Keratinocyte (primary cell): ENCODE results near the gene VWA3A. TPM values are rescaled to one million over a fixed set of nuclear protein-coding genes. Genes with fewer than 3 reads are reported as not detected.

ENCODE experiments used
- DNase-seq: peaks from one replicate; pipeline ENCODE4 v3.0.0-alpha.2; 2011; ENCODE audit warnings: low read depth, missing footprints, low spot score
- FAIRE-seq: peaks from 2 replicates; lab custom pipeline; 2011; peaks lifted over from hg19 to GRCh38; lab: Jason Lieb, UNC
- H2AFZ ChIP-seq: 2 replicates; pipeline ENCODE4 v1.6.0; 2012; ENCODE audit warnings: low read length, control low read depth, inconsistent platforms; ENCODE audit not compliant: control insufficient read depth
- H3K27ac ChIP-seq: 2 replicates; pipeline ENCODE4 v1.5.1; 2011; ENCODE audit warnings: low read length; ENCODE audit not compliant: control insufficient read depth, insufficient read depth
- H3K27me3 ChIP-seq: 3 replicates; pipeline ENCODE4 v1.6.0; 2011; ENCODE audit warnings: low read length; ENCODE audit not compliant: control insufficient read depth, insufficient read depth; ENCODE audit errors: extremely low read depth
- H3K36me3 ChIP-seq, 2 experiments: 2 replicates in 1 of 2; 3 replicates in 1 of 2; pipeline ENCODE4 v1.5.1; 2011; ENCODE audit warnings: low read length in 2 of 2, mild to moderate bottlenecking in 1 of 2; ENCODE audit not compliant: control insufficient read depth in 2 of 2, insufficient read depth in 2 of 2; ENCODE audit errors: extremely low read depth in 1 of 2
- H3K4me1 ChIP-seq: 3 replicates; pipeline ENCODE4 v1.5.1; 2011; ENCODE audit warnings: low read length; ENCODE audit not compliant: control insufficient read depth, insufficient read depth; ENCODE audit errors: extremely low read depth
- H3K4me2 ChIP-seq: 3 replicates; pipeline ENCODE4 v1.6.0; 2011; ENCODE audit warnings: low read depth, low read length; ENCODE audit not compliant: control insufficient read depth, insufficient read depth; ENCODE audit errors: extremely low read depth
- H3K4me3 ChIP-seq, 3 experiments: fragments of 200-600 bp in 1 of 3; sonication (generic) in 1 of 3; 2 replicates in 2 of 3; 3 replicates in 1 of 3; pipeline ENCODE4 v1.5.1; 2011 to 2016; ENCODE audit warnings: low read length in 3 of 3, mild to moderate bottlenecking in 3 of 3, control low read depth in 2 of 3, inconsistent platforms in 1 of 3, low read depth in 1 of 3, mixed read lengths in 1 of 3, mixed run types in 1 of 3, moderate library complexity in 1 of 3; ENCODE audit not compliant: control insufficient read depth in 2 of 3, insufficient read depth in 2 of 3; ENCODE audit errors: extremely low read depth in 1 of 3
- H3K79me2 ChIP-seq: 2 replicates; pipeline ENCODE4 v1.6.0; 2012; ENCODE audit warnings: low read length; ENCODE audit not compliant: control insufficient read depth, insufficient read depth
- H3K9ac ChIP-seq: 3 replicates; pipeline ENCODE4 v1.6.0; 2011; ENCODE audit warnings: low read length; ENCODE audit not compliant: control insufficient read depth, insufficient read depth; ENCODE audit errors: extremely low read depth
- H3K9me1 ChIP-seq: 3 replicates; pipeline ENCODE4 v1.6.0; 2011; ENCODE audit warnings: low read length; ENCODE audit not compliant: control insufficient read depth, insufficient read depth; ENCODE audit errors: extremely low read depth
- H3K9me3 ChIP-seq: 2 replicates; pipeline ENCODE4 v1.5.1; 2012; ENCODE audit warnings: low read depth, low read length; ENCODE audit not compliant: control insufficient read depth
- H4K20me1 ChIP-seq: 3 replicates; pipeline ENCODE4 v1.6.0; 2011; ENCODE audit warnings: low read length; ENCODE audit not compliant: control insufficient read depth, insufficient read depth; ENCODE audit errors: extremely low read depth
- EZH2 ChIP-seq: IDR thresholded peaks from one replicate; pipeline ENCODE4 v1.6.1; 2012; ENCODE audit warnings: inconsistent platforms, mild to moderate bottlenecking, low read length, moderate library complexity
- dilution Hi-C: fragments of 300-500 bp; cut with MboI; formaldehyde crosslinking; loops from one replicate; pipeline ENCODE4 v1.7.0; 2020; ENCODE audit warnings: low sequenced_read_pairs; ENCODE audit not compliant: extremely low pct_ligation_motif_present
- polyA plus RNA-seq, 5 experiments: library from polyadenylated mRNA; depleted of rRNA in 3 of 5; stranded (reverse) in 3 of 5; stranded (forward) in 1 of 5; unstranded in 1 of 5; fragments of >200 nt; gene quantifications; 1 replicate in 1 of 5; 2 replicates in 3 of 5; 3 replicates in 1 of 5; pipeline versions ENCODE4 v1.2.1 to v1.2.3, GENCODE V29; 2011 to 2012; ENCODE audit warnings: missing spikeins in 2 of 5, low read depth in 1 of 5, low replicate concordance in 1 of 5
- TF ChIP-seq, protein P1 (sequence below), 3 experiments: IDR thresholded peaks in 1 of 3; conservative IDR thresholded peaks in 1 of 3; optimal IDR thresholded peaks in 1 of 3; 2 replicates in 2 of 3; 3 replicates in 1 of 3; pipeline versions ENCODE3 to v1.5.1; 2011; ENCODE audit warnings: low read length in 3 of 3, mild to moderate bottlenecking in 3 of 3, moderate library complexity in 2 of 3, control low read depth in 1 of 3, inconsistent platforms in 1 of 3; ENCODE audit not compliant: insufficient read depth in 2 of 3; ENCODE audit errors: extremely low read depth in 1 of 3

VWA3A gene
- polyA plus RNA-seq, 1 donor (not counting 4 experiments of a cell fraction or from before 2014, with no cell fraction given), result 0.05 TPM

DNA sequence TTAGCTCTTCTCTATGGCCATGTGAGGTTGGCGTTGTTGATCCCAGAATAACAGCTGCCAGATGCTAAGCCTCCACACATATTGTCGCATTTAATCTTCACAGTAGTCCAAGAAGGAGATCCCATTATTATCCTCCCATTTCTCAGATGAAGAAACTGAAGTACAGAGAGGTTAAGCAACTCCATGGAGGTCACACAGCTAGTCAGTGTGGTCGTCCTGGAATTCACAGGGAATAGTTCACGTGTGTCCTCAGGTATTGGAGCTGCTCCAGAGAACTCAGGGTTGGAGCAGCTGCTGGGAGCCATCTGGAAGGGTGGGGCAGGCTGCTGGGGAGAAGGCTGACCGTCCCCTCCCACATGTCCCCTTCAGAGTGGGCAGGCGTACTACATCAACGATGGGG, 89.5 kb downstream of the VWA3A start:
- H3K4me3 ChIP-seq, result no peak overlapping the region
- no peaks in the 10 kb centered on the region for H4K20me1 ChIP-seq
- H3K27ac ChIP-seq, result no peak overlapping the region
- DNase-seq, result no peak
- H3K36me3 ChIP-seq, result no peaks in the 10 kb centered on the region
- H3K4me1 ChIP-seq, result no peaks in the 10 kb centered on the region
- H3K27me3 ChIP-seq, result no peaks in the 10 kb centered on the region
- no peak overlapping the region for H3K9ac ChIP-seq
- TF ChIP-seq EZH2, result no peak
- no peaks in the 10 kb centered on the region for H3K9me1 ChIP-seq
- no peaks in the 10 kb centered on the region for H3K79me2 ChIP-seq
- H2AFZ ChIP-seq, result no peak overlapping the region
- H3K9me3 ChIP-seq, result no peaks in the 10 kb centered on the region
- dilution Hi-C loops, result no loop called here
- FAIRE-seq, result no peak
- no peak overlapping the region for H3K4me2 ChIP-seq

DNA sequence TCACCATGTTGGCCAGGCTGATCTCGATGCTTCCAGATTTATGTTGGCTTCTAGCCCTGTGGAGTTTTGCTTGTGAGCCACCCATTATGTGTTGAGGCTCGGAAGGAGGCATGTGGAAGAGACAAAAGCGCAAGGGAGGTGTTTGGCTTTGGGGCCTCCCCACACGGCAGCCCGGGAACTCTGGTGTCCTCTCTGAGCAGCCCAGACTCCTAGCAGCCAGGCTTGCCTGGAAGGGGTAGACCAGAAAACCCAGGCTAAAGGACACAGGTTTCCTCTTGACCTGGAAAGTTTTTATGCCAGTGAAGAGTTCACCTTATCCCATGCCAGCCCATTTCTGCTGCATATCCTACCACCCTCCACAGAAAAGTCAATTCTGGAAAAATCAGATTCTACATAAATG, 91.0 kb downstream of the VWA3A start:
- DNase-seq, result no peak
- no peak for TF ChIP-seq EZH2
- TF ChIP-seq, protein P1, sequence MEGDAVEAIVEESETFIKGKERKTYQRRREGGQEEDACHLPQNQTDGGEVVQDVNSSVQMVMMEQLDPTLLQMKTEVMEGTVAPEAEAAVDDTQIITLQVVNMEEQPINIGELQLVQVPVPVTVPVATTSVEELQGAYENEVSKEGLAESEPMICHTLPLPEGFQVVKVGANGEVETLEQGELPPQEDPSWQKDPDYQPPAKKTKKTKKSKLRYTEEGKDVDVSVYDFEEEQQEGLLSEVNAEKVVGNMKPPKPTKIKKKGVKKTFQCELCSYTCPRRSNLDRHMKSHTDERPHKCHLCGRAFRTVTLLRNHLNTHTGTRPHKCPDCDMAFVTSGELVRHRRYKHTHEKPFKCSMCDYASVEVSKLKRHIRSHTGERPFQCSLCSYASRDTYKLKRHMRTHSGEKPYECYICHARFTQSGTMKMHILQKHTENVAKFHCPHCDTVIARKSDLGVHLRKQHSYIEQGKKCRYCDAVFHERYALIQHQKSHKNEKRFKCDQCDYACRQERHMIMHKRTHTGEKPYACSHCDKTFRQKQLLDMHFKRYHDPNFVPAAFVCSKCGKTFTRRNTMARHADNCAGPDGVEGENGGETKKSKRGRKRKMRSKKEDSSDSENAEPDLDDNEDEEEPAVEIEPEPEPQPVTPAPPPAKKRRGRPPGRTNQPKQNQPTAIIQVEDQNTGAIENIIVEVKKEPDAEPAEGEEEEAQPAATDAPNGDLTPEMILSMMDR (optimal IDR thresholded peaks at IDR 0.05 in 1 of 3, IDR thresholded peaks at IDR 0.05 in 1 of 3, conservative IDR thresholded peaks at IDR 0.05 in 1 of 3; ENCODE audit: extremely low read depth in 1 of 3, insufficient read depth in 2 of 3, low read length in 3 of 3), result no peak
- no peak overlapping the region for H3K4me3 ChIP-seq
- H3K9me1 ChIP-seq, result no peaks in the 10 kb centered on the region
- H3K9me3 ChIP-seq, result no peaks in the 10 kb centered on the region
- no peak overlapping the region for H2AFZ ChIP-seq
- H3K27me3 ChIP-seq, result no peaks in the 10 kb centered on the region
- H3K79me2 ChIP-seq, result no peaks in the 10 kb centered on the region
- no peak overlapping the region for H3K27ac ChIP-seq
- dilution Hi-C loops, result no loop called here
- no peak for FAIRE-seq
- H3K4me1 ChIP-seq, result peaks cover 3% of the 10 kb centered on the region
- no peak overlapping the region for H3K9ac ChIP-seq
- H3K4me2 ChIP-seq, result no peak overlapping the region
- H4K20me1 ChIP-seq, result no peaks in the 10 kb centered on the region
- no peaks in the 10 kb centered on the region for H3K36me3 ChIP-seq
